Raji (cell line): Measurements from ENCODE around the gene MAST3.

Source experiments
- POLR2A ChIP-seq: IDR thresholded peaks from 2 replicates; pipeline ENCODE4 v1.6.1; 2011; ENCODE audit warnings: low read depth, low read length, control low read depth; ENCODE audit not compliant: insufficient read depth

Gene MAST3

GRCh38 chr19:18072335-18072734, 25.2 kb upstream of the MAST3 start:
- TF ChIP-seq POLR2A: no peak

DNA sequence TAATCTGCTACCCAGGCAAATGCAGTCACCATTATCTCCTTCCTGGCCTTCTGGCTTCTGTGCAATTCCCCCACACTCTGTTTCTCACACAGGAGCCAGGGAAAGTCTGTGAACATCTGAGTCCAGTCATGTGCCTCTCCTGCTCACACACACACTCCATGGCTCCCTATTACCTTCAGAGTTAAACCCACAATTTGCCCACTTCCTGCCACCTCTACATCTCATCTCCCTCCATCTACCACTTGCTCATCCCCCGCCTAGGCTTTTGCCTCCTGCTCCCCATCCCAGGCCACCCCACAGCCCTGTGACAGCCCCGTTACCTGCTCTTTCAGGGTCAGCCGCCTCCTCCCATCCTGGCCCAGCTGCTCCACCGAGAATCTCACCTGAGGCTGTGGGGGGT, 24.4 kb upstream of the MAST3 start:
- TF ChIP-seq POLR2A: no peak

DNA sequence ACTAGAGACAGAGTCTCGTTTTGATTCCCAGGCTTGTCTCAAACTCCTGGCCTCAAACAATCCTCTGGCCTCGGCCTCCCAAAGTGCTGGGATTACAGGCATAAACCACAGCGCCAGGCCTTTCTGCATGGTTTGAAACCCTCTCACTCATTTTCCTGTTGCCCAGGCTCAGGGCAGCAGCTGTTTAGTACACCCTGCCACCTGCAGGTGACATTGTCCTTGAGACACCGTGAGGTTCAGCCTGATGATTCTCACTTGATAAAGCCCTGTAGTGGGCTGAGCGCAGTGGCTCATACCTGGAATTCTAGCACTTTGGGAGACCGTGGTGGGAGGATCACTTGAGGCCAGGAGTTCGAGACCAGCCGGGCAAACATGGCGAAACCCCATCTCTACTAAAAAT, 23.4 kb upstream of the MAST3 start:
- no peak for TF ChIP-seq POLR2A

DNA sequence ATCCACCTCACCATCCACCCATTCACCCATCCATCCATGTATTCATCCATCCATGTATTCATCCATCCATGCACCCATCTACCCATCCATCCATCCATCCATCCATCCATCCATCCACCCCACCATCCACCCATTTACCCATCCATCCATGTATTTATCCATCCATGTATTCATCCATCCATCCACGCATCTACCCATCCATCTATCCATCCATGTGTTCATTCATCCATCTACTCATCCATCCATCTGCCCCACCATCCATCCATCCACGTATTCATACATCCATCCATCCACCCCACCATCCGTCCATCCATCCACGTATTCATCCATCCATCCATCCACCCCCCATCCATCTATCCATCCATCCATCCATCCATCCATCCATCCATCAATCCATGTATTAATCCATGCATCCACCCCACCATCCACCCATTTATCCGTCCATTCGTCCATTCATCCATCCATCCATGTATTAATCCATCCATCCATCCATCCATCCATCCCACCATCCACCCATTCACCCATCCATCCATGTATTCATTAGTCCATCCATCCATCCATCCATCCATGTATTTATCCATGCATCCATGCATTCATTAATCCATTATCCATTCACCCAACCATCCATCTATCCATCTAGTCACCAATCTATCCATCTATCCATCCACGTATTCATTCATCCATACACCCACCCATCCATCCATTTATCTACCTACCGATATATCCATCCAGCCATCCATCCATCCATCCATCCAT, 13.5 kb upstream of the MAST3 start:
- TF ChIP-seq POLR2A: no peak

- no peak for TF ChIP-seq POLR2A
These were observed 11.7 kb upstream of the MAST3 start for GRCh38 chr19:18085702-18086457.

- peak; percentile 36; the same call in 1 of the 2 replicates for TF ChIP-seq POLR2A
These were observed 10.9 kb upstream of the MAST3 start, which contains the start of gene IL12RB1 for GRCh38 chr19:18086590-18087138. Gene IL12RB1, minus strand, starts transcription at chr19:18086934. Its CDS starts 111 bp downstream, at chr19:18086823.

DNA sequence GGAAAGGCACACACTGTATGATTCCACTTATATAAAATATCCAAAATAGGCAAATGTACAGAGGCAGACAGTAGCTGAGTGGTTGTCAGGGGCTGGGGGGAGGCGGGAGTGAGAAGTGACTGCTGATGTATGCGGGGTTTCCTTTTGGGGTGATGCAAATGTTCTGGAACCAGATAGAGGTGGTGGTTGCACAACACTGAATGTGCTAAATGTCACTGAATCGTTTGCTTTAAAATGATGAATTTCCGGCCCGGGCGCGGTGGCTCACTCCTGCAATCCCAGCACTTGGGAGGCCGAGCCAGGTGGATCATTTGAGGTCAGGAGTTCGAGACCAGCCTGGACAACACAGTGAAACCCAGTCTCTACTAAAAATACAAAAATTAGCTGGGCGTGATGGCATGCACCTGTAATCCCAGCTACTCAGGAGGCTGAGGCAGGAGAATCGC, 8.5 kb upstream of the MAST3 start:
- peak; percentile 29; the same call in 1 of the 2 replicates for TF ChIP-seq POLR2A

GRCh38 chr19:18089726-18090125, 7.9 kb upstream of the MAST3 start:
- TF ChIP-seq POLR2A: no peak

DNA sequence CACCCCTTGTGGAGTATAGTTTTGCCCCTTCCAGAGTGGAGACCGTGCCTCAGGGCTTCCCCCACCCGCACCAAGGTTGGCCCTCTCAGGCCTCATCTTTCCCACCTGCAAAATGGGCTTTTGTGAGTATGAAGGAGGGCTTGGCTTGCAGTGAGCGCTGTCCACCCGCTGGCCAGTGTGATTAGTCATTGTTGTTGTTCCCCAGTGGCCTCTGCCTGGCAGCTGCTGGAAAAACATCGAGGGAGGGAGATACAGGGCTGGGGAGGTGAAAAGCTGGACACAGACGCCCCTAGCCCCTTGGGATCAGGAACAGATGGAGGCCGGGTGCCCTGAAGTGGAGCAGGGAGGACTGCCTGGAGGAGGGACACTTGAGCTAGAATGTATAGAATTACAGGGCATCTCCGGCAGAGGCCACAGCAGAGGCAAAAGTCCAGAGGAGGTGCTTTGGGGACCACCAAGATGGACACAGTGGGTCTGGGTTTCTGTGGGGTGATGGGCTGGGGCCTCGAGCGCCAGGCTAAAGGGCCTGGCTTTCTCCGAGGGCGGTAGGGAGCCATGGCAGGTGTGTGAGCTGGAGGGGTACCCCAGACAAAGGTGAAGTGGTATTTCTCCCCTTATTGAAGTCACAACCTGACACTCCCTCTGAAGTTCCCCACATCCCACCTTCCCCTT, 6.9 kb upstream of the MAST3 start:
- no peak for TF ChIP-seq POLR2A

- TF ChIP-seq POLR2A: no peak
These were observed 6.4 kb upstream of the MAST3 start for GRCh38 chr19:18091217-18091608.

- no peak for TF ChIP-seq POLR2A
These were observed 4.0 kb upstream of the MAST3 start for GRCh38 chr19:18093439-18094161.

- no peak for TF ChIP-seq POLR2A
These were observed 1.3 kb upstream of the MAST3 start for GRCh38 chr19:18096258-18096657.

GRCh38 chr19:18097993-18098890, 664 bp downstream of the MAST3 start:
- TF ChIP-seq POLR2A: no peak
